HepG2 (cell line): ENCODE data around the gene APBA1.

Source experiments
- BRD4 ChIP-seq: sonication (generic); formaldehyde crosslinking; IDR thresholded peaks from 2 replicates; pipeline ENCODE4 v1.4.0; 2020; ENCODE audit warnings: missing genetic modification reagents
- MED1 ChIP-seq: sonication (generic); formaldehyde crosslinking; IDR thresholded peaks from 2 replicates; pipeline ENCODE4 v1.4.0; 2020; ENCODE audit warnings: missing genetic modification reagents

GRCh38 chr9:69602773-69603172 is 69.4 kb downstream of the APBA1 start:
- TF ChIP-seq MED1, result no peak
- TF ChIP-seq BRD4 (CRISPR knock-in tag), result no peak
